ENCODE data around the gene PRPSAP2.
A peak's percentile ranks its signal among the peaks of the same experiment; 100 is the strongest.

Gene PRPSAP2

DNA sequence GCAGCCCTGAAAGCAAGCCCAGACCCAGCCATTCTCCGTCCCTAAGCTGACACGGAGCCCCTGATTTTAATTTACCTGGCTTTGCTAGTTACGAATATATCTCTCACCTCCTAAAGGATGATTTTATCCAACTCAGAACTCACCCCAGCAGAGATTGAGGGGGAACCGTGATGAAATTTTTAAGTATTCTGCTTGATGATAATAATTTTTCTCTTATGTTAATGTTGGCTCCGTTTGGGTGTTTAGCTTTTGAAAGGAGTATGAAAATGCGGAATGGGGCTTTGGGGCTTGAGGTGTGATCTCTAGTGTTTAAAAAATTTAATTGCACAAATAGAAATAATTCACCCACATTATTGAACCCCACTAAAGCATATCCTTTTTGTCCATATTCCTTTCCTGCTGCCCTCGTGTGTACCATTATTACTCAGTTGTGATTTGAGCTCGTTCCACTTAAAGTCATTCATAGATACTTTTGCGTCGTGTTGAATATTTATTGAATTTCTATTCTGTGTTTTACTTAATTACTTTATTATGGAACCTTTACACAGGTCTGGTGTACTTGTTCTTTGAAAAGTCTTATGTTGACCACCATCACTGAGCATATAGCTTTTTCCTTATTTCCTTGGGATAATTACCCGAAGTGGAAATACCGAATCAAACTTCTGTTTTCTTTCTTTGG lies 775 bp downstream of the PRPSAP2 start:
- H3K79me2 ChIP-seq (ENCODE audit: control insufficient read depth, low read length) = peaks cover 84% of the 10 kb centered on the region

DNA sequence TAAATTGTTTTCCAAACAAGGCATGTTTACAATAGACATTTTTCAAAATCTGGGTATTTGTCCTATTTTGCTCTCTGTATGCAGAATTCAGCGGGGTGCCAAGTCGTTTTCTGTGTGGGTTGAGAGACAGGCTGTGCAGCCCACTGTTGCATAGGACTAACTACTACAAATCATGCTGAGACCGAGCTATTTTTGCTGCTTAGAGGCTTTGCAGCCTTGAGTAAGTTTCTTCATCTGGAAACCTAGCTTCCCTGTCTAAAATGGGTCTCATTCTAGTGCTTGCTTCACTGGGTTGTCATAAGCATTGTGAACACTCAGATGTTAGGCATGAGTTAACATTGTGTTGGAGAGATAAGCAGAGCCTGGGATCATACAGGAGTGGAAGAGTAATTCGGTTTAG lies 1.3 kb downstream of the PRPSAP2 start:
- peaks cover 86% of the 10 kb centered on the region for H3K79me2 ChIP-seq (ENCODE audit: control insufficient read depth, low read length)
- peaks cover 16% of the 10 kb centered on the region for H3F3A ChIP-seq (ENCODE audit: control insufficient read depth, insufficient read depth)
- peak overlapping the region; percentile 84 for H3K4me3 ChIP-seq (ENCODE audit: low read length)
- H4K20me1 ChIP-seq (ENCODE audit: control insufficient read depth, insufficient read depth, low read depth, low read length) = peaks cover 9% of the 10 kb centered on the region; the same call in 1 of the 2 replicates
- no peaks in the 10 kb centered on the region for H3K27me3 ChIP-seq (ENCODE audit: control insufficient read depth, low read length)
- no peaks in the 10 kb centered on the region for H3K9me3 ChIP-seq (ENCODE audit: control insufficient read depth, insufficient read depth, low read length)
- peak overlapping the region; percentile 73 for H3K27ac ChIP-seq (ENCODE audit: low read depth, low read length)
- peaks cover 71% of the 10 kb centered on the region for H3K4me1 ChIP-seq (ENCODE audit: control insufficient read depth, low read length)
- H3K9me2 ChIP-seq (replicated peaks; ENCODE audit: control insufficient read depth, low read length) = no peaks in the 10 kb centered on the region
- peak overlapping the region; percentile 85 for H3K4me2 ChIP-seq (ENCODE audit: low read length)
- H3K36me3 ChIP-seq (ENCODE audit: control insufficient read depth, low read length) = peaks cover 63% of the 10 kb centered on the region
- TF ChIP-seq EZH2phosphoT487 (IDR thresholded peaks at IDR 0.05; ENCODE audit: borderline replicate concordance, low read length) (no peak), CTCF (IDR thresholded peaks at IDR 0.05; ENCODE audit: low read depth, low read length, poor library complexity, severe bottlenecking) (no peak)

More for the DNA sequence above, 775 bp downstream of the PRPSAP2 start:
- peaks cover 9% of the 10 kb centered on the region; the same call in 1 of the 2 replicates for H4K20me1 ChIP-seq (ENCODE audit: control insufficient read depth, insufficient read depth, low read depth, low read length)
- H3K4me1 ChIP-seq (ENCODE audit: control insufficient read depth, low read length) = peaks cover 74% of the 10 kb centered on the region
- peak overlapping the region; percentile 73 for H3K27ac ChIP-seq (ENCODE audit: low read depth, low read length)
- H3K4me2 ChIP-seq (ENCODE audit: low read length) = peak overlapping the region; percentile 85
- peaks cover 19% of the 10 kb centered on the region for H3F3A ChIP-seq (ENCODE audit: control insufficient read depth, insufficient read depth)
- no peaks in the 10 kb centered on the region for H3K9me2 ChIP-seq (replicated peaks; ENCODE audit: control insufficient read depth, low read length)
- H3K36me3 ChIP-seq (ENCODE audit: control insufficient read depth, low read length) = peaks cover 63% of the 10 kb centered on the region
- H3K9me3 ChIP-seq (ENCODE audit: control insufficient read depth, insufficient read depth, low read length) = no peaks in the 10 kb centered on the region
- H3K4me3 ChIP-seq (ENCODE audit: low read length) = peak overlapping the region; percentile 84
- TF ChIP-seq CTCF (IDR thresholded peaks at IDR 0.05; ENCODE audit: low read depth, low read length, poor library complexity, severe bottlenecking) (no peak), EZH2phosphoT487 (IDR thresholded peaks at IDR 0.05; ENCODE audit: borderline replicate concordance, low read length) (no peak)
- no peaks in the 10 kb centered on the region for H3K27me3 ChIP-seq (ENCODE audit: control insufficient read depth, low read length)

DNA sequence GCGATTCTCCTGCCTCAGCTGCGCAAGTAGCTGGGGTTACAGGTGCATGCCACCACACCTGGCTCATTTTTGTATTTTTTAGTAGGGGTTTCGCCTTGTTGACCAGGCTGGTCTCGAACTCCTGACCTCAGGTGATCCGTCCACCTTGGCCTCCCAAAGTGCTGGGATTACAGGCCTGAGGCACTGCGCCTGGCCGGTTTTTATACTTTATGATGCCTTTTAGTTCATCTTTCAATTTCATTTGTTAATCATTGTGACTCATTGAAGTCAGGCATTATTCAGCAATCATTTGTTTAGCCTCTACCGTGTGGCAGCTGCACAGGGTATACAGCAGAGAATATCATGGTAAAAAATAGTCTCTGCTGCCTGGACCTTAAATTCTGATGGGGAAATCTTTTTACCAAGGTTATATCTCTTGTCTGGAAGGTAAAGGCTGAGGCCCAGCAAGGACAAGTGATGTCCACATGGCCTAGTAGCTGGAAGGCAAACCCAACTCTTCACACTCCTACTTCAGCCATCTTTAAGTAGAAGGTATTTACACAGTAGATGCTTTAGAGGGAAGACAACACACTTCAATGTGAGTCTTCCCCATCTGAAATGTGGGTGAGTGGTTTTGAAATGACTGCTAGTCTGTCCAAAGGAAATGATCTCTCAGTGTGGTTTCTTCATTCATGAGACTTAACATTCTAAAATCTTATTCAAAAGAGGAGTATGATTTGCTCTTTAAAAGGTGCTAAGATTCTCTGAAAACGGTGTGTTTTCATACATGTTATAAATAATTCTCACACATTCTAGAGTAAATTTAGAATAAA lies 2.4 kb downstream of the PRPSAP2 start:
- peak overlapping the region; percentile 19 for H3K27ac ChIP-seq (ENCODE audit: low read depth, low read length)
- H3K4me3 ChIP-seq (ENCODE audit: low read length) = peak overlapping the region; percentile 84
- peaks cover 60% of the 10 kb centered on the region for H3K4me1 ChIP-seq (ENCODE audit: control insufficient read depth, low read length)
- TF ChIP-seq EZH2phosphoT487 (IDR thresholded peaks at IDR 0.05; ENCODE audit: borderline replicate concordance, low read length) = no peak
- no peaks in the 10 kb centered on the region for H3K9me3 ChIP-seq (ENCODE audit: control insufficient read depth, insufficient read depth, low read length)
- H3K36me3 ChIP-seq (ENCODE audit: control insufficient read depth, low read length) = peaks cover 64% of the 10 kb centered on the region
- peaks cover 86% of the 10 kb centered on the region for H3K79me2 ChIP-seq (ENCODE audit: control insufficient read depth, low read length)
- no peaks in the 10 kb centered on the region for H3K9me2 ChIP-seq (replicated peaks; ENCODE audit: control insufficient read depth, low read length)
- peaks cover 9% of the 10 kb centered on the region; the same call in 1 of the 2 replicates for H4K20me1 ChIP-seq (ENCODE audit: control insufficient read depth, insufficient read depth, low read depth, low read length)
- H3F3A ChIP-seq (ENCODE audit: control insufficient read depth, insufficient read depth) = peaks cover 8% of the 10 kb centered on the region
- H3K4me2 ChIP-seq (ENCODE audit: low read length) = peak overlapping the region; percentile 85
- H3K27me3 ChIP-seq (ENCODE audit: control insufficient read depth, low read length) = no peaks in the 10 kb centered on the region

All from DOHH2 (cell line).